Bone marrow (tissue), 2 donors: ENCODE results near the gene ZAR1L.
A peak's percentile ranks its signal among the peaks of the same experiment; 100 is the strongest.

Experiments used
- DNase-seq, 2 donors: peaks; one replicate each; lab custom pipeline; 2025; lab: John Stamatoyannopoulos, UW

Gene ZAR1L

DNA sequence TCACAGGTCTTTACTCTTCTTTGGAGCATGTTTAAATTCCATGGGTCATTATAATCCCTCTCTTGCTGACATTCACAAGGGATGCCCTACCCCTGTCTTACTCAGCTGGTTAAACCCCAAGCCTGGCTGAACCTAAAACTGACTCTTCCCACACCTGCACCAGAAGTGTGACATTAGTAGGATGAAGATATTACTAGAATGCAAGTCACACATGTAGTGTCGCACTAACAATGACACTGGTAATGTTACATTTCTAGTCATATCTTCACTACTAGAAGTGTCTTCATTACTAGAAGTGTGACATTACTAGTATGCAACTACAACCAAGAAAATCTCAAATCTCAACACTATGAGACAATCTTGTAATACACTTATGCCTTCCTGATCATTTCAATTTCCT is 14.2 kb downstream of the ZAR1L start:
- DNase-seq, result no peak

- DNase-seq, result no peak
Measured at GRCh38 chr13:32300406-32300805, 14.8 kb downstream of the ZAR1L start.

DNA sequence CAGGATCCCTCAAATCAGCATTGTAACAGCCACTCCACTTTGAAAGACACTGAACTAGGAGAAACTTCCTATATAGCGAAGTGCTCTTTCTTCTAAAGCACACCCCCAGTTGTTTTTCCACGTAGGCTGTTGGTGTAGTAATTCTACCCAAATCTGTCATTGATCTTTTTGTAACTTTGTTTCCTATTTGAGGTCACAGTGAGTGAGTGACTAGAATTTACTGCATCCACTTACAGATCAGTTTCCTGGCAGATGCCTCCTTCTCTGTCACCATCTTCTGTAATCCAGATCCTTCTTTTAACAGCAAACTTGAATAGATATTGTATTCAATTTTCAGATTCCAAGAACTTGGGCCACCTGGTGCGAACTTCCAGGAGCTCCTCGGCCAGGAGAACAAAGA is 15.3 kb downstream of the ZAR1L start:
- DNase-seq, result peak in 1 of 2 donors; percentile 28

GRCh38 chr13:32298695-32299094 is 16.5 kb downstream of the ZAR1L start:
- no peak for DNase-seq

DNA sequence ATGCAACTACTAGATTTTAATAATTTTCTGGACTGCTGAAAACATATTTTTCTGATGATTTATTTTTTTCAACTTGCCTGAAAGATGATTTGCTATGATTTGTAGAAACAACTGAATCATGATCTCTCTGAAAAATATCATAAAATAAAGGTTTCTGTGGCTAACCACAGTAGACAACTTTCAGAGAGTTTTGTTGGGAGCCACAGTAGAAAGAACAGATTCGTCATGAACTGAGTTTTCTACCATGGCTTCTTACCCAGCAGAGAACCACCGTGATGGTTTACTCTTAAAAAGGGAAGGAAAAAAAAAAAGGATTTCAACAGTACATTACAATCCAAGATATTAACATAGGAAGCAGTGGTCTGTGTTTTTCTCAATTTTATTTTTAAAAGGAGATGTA is 18.0 kb downstream of the ZAR1L start:
- DNase-seq, result no peak

DNA sequence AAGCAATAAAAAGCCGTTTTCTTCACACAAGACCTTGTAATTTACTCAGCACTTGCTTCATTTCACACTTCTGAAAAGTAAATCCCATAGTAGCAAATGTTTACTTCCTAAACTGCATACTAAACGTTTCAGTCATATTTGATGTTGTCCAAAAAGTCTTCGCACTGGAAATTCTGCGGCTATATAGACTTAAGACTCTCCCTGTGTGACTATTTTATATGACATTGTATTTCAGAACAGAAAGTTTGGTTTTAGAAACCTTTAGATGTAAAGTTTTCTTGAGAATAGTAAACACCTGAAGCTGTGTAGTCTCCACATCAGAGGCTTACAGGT is 29.6 kb downstream of the ZAR1L start:
- DNase-seq, result no peak

DNA sequence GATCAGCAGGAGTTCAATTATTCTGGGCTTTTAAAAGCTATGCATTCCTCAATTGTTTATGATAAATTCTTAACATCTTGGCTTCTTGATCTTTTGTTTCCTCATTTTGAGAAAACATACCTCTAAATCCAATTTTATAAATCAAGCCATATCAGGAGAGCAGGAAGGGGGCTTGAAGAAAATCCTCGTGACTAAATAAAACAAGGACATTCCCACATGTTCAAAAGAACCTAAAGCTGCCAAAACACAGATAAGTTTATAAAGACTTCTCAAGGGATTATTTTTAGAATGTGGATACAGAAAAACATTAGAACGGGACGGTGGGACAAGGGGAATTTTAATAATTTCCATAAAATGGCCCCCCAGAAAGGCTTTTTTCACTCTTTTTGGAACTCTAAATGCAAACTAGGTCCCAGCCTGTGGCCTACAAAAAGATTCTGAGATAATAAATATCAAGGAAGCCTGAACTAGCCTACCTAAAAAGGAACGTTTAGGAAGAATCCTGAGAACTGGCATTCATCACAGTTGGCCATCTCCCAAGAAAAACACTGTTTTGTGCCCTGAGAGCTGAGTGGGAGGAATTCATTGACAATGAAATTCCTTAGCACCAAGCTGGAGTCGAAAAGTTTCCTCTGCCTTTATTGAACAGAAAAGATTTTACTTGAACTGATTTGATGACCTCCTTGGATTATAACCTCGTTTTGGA is 30.1 kb downstream of the ZAR1L start:
- no peak for DNase-seq

DNA sequence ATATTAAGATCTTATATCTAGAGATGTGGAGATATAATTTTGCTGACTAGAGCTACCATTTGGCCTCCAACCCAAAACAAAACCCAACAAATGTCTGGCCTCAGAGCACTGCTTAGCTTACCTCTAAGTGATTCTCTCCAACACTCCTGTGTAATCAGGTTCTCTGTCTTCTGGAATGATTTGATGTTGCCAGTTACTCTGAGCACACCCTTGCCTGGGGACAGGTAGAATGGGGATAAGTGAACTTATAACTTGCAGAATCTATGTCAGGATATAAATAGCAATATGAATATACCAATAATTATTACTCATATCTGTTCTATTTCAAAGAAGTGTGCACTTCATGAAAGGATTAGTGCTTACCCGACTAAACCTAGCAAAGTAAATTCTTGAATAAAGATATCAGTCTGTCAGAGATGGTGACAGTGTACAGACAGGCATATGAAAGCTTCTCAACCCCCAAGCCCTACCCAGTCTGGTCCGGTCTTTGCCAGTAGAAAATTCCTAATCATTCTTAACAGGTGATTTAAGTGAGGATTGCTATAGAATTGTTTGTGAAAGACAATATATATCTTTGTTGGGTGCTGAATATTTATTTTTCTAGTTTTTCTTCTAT is 33.0 kb downstream of the ZAR1L start:
- no peak for DNase-seq

DNA sequence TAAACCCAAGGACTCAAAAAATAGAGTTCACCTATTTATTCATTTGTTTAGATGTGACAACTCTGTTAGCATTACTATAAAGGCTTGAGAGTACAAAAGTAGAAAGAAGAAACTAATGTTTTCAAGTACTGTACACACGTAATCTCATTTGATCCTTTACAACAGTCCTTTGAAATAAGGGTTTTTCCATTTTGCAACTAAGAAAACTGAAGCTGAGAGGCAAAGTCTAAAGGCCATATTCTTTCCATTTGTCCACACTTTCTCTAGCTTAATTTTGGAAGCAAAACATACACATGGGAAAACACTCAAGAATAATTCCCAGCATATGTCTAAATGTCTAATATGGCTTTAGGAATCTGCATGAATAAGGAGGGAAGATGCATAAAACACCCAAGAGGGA is 34.1 kb downstream of the ZAR1L start:
- DNase-seq, result no peak

DNA sequence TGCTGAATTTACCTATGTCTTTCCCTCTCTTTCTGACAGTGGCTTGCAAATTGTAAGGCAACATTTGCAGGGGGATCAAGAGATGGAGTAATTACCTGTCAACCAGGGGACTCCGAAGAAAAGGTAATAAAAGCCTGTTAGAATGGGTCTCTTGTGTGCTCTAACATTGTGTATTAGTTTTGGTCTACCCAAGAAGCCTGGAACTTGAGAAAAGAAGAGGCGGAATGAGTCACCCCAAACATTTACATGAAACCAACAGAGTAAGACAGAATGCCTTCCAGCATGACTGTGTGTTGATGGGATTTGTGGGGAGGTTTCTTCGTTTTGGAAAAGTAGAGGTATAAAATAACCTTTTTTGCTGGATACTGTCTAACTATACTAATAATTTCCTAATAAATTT is 36.7 kb downstream of the ZAR1L start:
- DNase-seq, result no peak

- DNase-seq, result no peak
Measured at GRCh38 chr13:32277839-32278238, 37.3 kb downstream of the ZAR1L start.

DNA sequence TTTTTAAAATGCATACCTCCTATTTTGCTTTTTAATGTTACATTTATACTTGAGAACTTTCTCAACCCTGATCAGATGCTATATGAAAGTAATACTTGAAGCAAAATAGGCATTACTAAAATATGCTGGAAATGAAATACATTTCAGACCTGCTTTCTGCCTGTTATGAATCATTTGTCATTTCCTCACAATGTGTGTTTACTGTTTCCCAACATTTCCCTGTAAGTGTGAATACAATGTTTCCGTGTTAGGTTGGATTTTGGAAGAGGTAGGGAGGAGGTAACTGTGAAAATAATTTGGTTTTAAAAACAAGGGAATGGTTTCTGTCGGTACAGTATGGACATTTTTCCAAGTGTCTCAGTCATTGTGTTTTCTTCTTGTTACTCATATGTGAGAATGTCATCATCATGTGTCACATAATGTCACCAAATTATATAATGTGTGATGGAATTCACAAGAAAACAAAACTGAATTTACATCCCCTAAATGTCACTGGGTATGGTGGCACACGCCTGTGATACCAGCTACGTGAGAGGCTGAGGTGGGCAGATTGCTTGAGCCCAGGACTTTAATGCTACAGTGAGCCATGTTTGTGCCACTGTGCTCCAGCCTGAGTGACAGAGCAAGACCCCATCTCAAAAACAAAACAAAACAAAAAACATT is 43.0 kb downstream of the ZAR1L start:
- DNase-seq, result no peak

GRCh38 chr13:32267836-32268439 is 47.2 kb downstream of the ZAR1L start:
- no peak for DNase-seq

GRCh38 chr13:32266130-32266529 is 49.0 kb downstream of the ZAR1L start:
- no peak for DNase-seq

- no peak for DNase-seq
Measured at GRCh38 chr13:32265726-32266125, 49.4 kb downstream of the ZAR1L start.

DNA sequence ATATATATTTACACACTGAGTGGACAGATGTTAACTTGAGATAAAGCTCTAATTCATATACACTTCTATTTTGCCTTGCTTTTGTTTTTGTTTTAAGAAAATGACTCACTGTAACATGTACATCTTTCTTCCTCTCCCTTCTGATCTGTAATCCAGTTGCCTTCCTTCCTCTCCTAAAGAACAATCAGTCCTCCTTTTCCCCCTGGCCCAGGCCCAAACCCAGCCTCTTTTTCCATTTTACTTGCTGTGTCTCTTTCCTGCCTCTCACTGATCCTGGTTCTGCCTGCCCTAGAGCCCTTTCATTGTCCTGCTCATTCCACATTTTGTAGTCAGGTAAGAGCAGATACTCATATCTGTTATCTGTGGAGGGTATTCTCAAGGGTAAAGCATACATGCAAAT is 50.8 kb downstream of the ZAR1L start:
- DNase-seq, result peak in 1 of 2 donors; percentile 48

DNA sequence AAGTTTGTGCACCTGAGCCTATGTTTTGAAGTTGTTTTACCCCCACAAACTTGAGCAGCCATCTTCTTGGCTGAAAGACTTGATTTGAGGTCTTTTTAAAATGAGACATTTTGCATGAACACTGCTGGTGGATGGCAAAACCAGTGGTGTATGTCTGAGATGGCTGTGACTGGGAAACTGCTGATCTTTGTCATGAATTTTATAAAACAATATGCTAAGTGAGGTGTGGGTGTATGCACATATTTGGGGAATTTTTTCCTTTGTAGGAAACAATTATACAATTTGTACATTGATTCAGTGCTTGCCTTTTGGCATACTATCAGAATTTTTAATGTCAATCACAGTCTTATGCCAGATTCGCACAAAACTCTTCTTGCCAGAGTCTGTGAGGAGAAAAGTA is 52.5 kb downstream of the ZAR1L start:
- no peak for DNase-seq

DNA sequence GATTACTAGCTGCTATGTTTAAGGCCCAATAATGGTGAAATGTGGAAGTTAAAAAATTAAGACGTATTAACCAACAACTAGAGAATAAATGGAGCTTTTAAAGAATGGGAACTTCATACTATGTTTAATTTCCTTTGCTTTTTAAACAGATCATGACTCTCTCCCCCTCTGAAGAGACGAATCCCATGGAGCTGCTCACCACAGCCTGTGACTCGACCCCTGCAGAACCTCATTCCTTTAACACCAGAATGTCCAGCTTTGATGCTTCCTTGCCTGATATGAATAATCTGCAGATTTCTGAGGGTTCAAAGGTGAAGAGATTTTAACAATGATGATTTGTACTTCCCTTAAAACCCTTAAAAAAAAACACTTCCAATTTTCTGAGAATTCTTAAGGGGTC is 53.0 kb downstream of the ZAR1L start:
- no peak for DNase-seq

- no peak for DNase-seq
Measured at GRCh38 chr13:32261567-32261966, 53.6 kb downstream of the ZAR1L start.

DNA sequence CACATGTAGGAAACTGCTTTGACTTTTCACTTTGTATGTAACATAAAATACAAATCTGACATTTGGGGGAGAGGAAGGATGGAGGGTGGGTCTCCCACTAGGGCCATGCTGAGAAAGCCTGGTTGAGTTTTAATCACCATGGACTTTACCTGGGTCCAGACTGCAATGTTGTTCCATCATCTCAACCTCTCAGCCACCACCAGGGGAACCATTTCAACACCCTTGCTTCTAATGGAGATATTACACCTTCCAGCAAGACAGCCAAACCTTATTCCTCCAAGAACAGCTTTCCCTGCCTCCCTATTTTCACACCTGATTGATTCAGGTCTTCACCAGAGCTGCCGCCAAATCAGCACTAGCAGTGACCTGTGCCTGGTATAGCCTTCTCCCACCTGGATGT is 56.0 kb downstream of the ZAR1L start:
- no peak for DNase-seq

GRCh38 chr13:32257649-32258048 is 57.5 kb downstream of the ZAR1L start:
- DNase-seq, result no peak

DNA sequence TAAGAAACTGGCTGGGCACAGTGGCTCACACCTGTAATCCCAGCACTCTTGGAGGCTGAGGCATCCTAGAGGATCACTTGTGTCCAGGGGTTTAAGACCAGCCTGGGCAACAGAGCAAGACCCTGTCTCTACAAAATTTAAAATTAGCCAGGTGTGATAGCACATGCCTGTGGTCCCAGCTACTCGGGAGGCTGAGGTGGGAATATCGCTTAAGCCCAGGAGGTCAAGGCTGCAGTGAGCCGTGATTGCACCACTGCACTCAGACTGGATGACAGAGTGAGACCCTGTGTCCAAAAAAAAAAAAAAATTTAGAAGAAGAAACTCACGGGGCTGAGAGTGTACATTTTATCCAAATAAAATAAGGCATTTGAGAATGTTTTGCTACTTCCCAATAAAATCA is 58.9 kb downstream of the ZAR1L start:
- no peak for DNase-seq

DNA sequence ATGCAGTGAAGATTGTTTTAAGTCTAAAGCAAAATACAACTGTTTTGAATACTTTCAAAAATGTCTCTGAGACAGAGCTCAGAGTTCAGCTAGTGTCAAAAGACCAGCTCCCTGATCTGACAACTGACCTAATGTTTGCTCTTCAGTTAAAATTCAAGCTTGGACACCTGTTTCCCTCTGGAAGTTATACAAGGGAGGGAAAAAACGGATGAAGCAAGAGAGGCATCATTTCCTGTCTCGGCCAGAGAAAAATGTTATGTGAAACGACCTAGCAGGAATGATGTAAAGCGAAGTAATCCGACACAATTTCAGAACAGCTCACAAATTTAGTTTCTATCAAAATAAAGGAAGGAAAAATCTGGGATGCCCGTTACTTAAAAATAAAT is 59.4 kb downstream of the ZAR1L start:
- DNase-seq, result no peak
